A673 (cell line): ENCODE measurements around the gene OR56A5.

Source experiments
- EZH2 ChIP-seq: fragments of 200-600 bp; sonication (generic); IDR thresholded peaks from 2 replicates; pipeline ENCODE4 v1.6.1; 2017; ENCODE audit warnings: borderline replicate concordance, low read depth, mild to moderate bottlenecking, mixed read lengths, antibody characterized with exemption, low read length; ENCODE audit not compliant: poor library complexity, severe bottlenecking
- TF ChIP-seq, protein P1 (sequence below): fragments of 300-800, 200-600 bp; sonication (generic); conservative IDR thresholded peaks from 2 replicates; pipeline ENCODE4 v1.5.1; 2017; ENCODE audit warnings: low read depth, mild to moderate bottlenecking, antibody characterized with exemption, low read length, moderate library complexity, mixed read lengths

DNA sequence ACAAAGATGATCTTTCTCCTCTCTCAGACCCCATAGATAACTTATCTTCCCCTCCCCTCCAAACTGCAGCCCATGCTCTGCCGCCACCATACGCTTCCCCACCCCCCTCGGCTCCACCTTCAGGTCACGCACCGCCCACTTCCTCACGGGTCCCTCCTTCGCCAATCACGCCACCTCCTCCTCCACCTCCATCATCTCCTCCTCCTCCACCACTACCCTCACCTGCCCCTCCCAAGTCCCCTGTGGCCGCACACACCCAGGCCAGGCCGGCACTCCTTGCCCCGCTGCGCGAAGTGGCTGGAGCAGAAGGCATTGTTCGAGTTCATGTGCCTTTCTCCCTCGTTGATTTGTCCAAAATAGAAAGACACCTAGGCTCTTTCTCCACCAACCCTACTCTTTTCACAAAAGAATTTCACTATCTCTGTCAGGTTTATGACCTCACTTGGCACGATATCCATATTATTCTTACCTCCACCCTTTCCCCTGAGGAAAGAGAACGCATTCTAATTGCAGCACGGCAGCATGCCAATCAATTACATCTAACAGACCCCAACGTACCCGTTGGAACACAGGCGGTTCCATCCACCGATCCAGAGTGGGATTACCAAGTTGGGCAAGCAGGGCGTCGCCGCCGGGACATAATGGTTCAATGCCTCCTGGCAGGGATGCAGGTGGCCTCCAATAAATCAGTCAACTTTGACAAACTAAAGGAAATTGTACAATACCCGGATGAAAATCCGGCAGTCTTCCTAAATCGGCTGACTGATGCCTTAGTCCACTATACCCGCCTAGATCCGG lies 38.5 kb downstream of the OR56A5 start:
- TF ChIP-seq, protein P1, sequence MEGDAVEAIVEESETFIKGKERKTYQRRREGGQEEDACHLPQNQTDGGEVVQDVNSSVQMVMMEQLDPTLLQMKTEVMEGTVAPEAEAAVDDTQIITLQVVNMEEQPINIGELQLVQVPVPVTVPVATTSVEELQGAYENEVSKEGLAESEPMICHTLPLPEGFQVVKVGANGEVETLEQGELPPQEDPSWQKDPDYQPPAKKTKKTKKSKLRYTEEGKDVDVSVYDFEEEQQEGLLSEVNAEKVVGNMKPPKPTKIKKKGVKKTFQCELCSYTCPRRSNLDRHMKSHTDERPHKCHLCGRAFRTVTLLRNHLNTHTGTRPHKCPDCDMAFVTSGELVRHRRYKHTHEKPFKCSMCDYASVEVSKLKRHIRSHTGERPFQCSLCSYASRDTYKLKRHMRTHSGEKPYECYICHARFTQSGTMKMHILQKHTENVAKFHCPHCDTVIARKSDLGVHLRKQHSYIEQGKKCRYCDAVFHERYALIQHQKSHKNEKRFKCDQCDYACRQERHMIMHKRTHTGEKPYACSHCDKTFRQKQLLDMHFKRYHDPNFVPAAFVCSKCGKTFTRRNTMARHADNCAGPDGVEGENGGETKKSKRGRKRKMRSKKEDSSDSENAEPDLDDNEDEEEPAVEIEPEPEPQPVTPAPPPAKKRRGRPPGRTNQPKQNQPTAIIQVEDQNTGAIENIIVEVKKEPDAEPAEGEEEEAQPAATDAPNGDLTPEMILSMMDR, result no peak
- no peak for TF ChIP-seq EZH2
